Measurements from ENCODE around the gene POU5F2.

Gene POU5F2

GRCh38 chr5:93741136-93741811 is at the start of gene POU5F2:
TSS of gene POU5F2 (minus strand) at chr5:93741600. CDS start at chr5:93741563, 37 bp downstream.
- no peak for DNase-seq

- DNase-seq = no peak
Observed at GRCh38 chr5:93790401-93790800, 49.0 kb upstream of the POU5F2 start.

GRCh38 chr5:93789173-93790067 is 48.0 kb upstream of the POU5F2 start:
- DNase-seq = no peak

GRCh38 chr5:93787598-93787997 is 46.2 kb upstream of the POU5F2 start:
- no peak for DNase-seq

GRCh38 chr5:93785475-93785874 is 44.1 kb upstream of the POU5F2 start:
- DNase-seq = no peak

- no peak for DNase-seq
Observed at GRCh38 chr5:93782978-93783377, 41.6 kb upstream of the POU5F2 start.

GRCh38 chr5:93777620-93778019 is 36.2 kb upstream of the POU5F2 start:
- DNase-seq = no peak

GRCh38 chr5:93756372-93756771 is 15.0 kb upstream of the POU5F2 start:
- no peak for DNase-seq

- no peak for DNase-seq
Observed at GRCh38 chr5:93755716-93756115, 14.3 kb upstream of the POU5F2 start.

GRCh38 chr5:93748875-93749397 is 7.5 kb upstream of the POU5F2 start:
- DNase-seq = no peak

GRCh38 chr5:93746406-93747056 is 5.1 kb upstream of the POU5F2 start:
- no peak for DNase-seq

GRCh38 chr5:93736284-93736683 is 5.1 kb downstream of the POU5F2 start:
- no peak for DNase-seq

GRCh38 chr5:93735378-93735777 is 6.0 kb downstream of the POU5F2 start:
- DNase-seq = no peak

GRCh38 chr5:93731987-93732386 is 9.4 kb downstream of the POU5F2 start:
- DNase-seq = no peak

GRCh38 chr5:93726595-93726994 is 14.8 kb downstream of the POU5F2 start:
- DNase-seq = no peak

GRCh38 chr5:93724791-93725190 is 16.6 kb downstream of the POU5F2 start:
- DNase-seq = no peak

- no peak for DNase-seq
Observed at GRCh38 chr5:93723681-93724080, 17.7 kb downstream of the POU5F2 start.

GRCh38 chr5:93723005-93723404 is 18.4 kb downstream of the POU5F2 start:
- no peak for DNase-seq

GRCh38 chr5:93722588-93722987 is 18.8 kb downstream of the POU5F2 start:
- DNase-seq = no peak

GRCh38 chr5:93721511-93721910 is 19.9 kb downstream of the POU5F2 start:
- no peak for DNase-seq

GRCh38 chr5:93721071-93721470 is 20.3 kb downstream of the POU5F2 start:
- no peak for DNase-seq

GRCh38 chr5:93717162-93717561 is 24.2 kb downstream of the POU5F2 start:
- DNase-seq = peak; percentile 4

- no peak for DNase-seq
Observed at GRCh38 chr5:93716453-93716852, 24.9 kb downstream of the POU5F2 start.

Data from midbrain (tissue), 1 donor.